ENCODE results near the gene DENND6B.

GRCh38 chr22:50274771-50275170 lies 52.0 kb downstream of the DENND6B start:
- no peak for TF ChIP-seq POLR2A (IDR thresholded peaks at IDR 0.05; ENCODE audit: low read depth, low read length)
- no peak for TF ChIP-seq POLR2AphosphoS5 (IDR thresholded peaks at IDR 0.05; ENCODE audit: low read depth, low read length)
- no peak for TF ChIP-seq PAX5 (IDR thresholded peaks at IDR 0.05; ENCODE audit: insufficient read depth, low read length, severe bottlenecking)
- no peak for TF ChIP-seq TAF1 (IDR thresholded peaks at IDR 0.05; ENCODE audit: low read depth, low read length)

Measured in GM12891 (cell line).